ENCODE data around the gene CCNO. TPM values are rescaled to one million over a fixed set of nuclear protein-coding genes. Genes with fewer than 3 reads are reported as not detected.

Gene CCNO
- total RNA-seq = under 1 TPM in 1 of 2 donors, not detected in 1; 0.28 TPM

GRCh38 chr5:55232985-55233928, at the start of gene CCNO:
Gene CCNO (minus strand): TSS chr5:55233608. CDS start chr5:55233523, 85 bp downstream.
- H3K4me3 ChIP-seq = peak within 1 kb of the TSS; percentile 41 to 60
- no peak for DNase-seq (ENCODE audit: low spot score)
- no peaks in the 10 kb centered on the region for H3K36me3 ChIP-seq
- no peak within 1 kb of the TSS for H3K27ac ChIP-seq
- H3K27me3 ChIP-seq = peaks cover 32 to 51% of the 10 kb centered on the region in 2 donors
- peaks cover 0 to 38% of the 10 kb centered on the region in 2 donors for H3K4me1 ChIP-seq
- TF ChIP-seq CTCF (IDR thresholded peaks at IDR 0.05) = no peak
- H3K9me3 ChIP-seq = no peaks in the 10 kb centered on the region

- peaks cover 89% of the 10 kb centered on the region for H3K36me3 ChIP-seq
- H3K4me3 ChIP-seq = no peak overlapping the region
- no peaks in the 10 kb centered on the region for H3K4me1 ChIP-seq
- no peaks in the 10 kb centered on the region for H3K9me3 ChIP-seq
- no peak overlapping the region for H3K27ac ChIP-seq
- no peak for DNase-seq (ENCODE audit: low spot score)
- H3K27me3 ChIP-seq = no peaks in the 10 kb centered on the region
- no peak for TF ChIP-seq CTCF (IDR thresholded peaks at IDR 0.05)
These were observed 45.4 kb upstream of the CCNO start for GRCh38 chr5:55278778-55279177.

GRCh38 chr5:55276771-55277170, 43.4 kb upstream of the CCNO start:
- TF ChIP-seq CTCF (IDR thresholded peaks at IDR 0.05) = no peak
- Histone ChIP-seq H3K36me3 (peaks cover 93% of the 10 kb centered on the region), H3K4me1 (no peaks in the 10 kb centered on the region), H3K27me3 (no peaks in the 10 kb centered on the region), H3K9me3 (no peaks in the 10 kb centered on the region), H3K27ac (no peak overlapping the region), H3K4me3 (no peak overlapping the region)
- no peak for DNase-seq (ENCODE audit: low spot score)

- Histone ChIP-seq H3K9me3 (no peaks in the 10 kb centered on the region), H3K36me3 (peaks cover 67% of the 10 kb centered on the region), H3K4me1 (no peaks in the 10 kb centered on the region), H3K4me3 (no peak overlapping the region), H3K27me3 (no peaks in the 10 kb centered on the region), H3K27ac (no peak overlapping the region)
- DNase-seq (ENCODE audit: low spot score) = no peak
- TF ChIP-seq CTCF (IDR thresholded peaks at IDR 0.05) = no peak
These were observed 24.9 kb upstream of the CCNO start for GRCh38 chr5:55258339-55258738.

GRCh38 chr5:55254802-55255201, 21.4 kb upstream of the CCNO start:
- peaks cover 50% of the 10 kb centered on the region for H3K36me3 ChIP-seq
- no peak for TF ChIP-seq CTCF (IDR thresholded peaks at IDR 0.05)

More at GRCh38 chr5:55254802-55255201, 21.4 kb upstream of the CCNO start:
- no peak for DNase-seq (ENCODE audit: low spot score)
- H3K4me1 ChIP-seq = no peaks in the 10 kb centered on the region
- H3K27me3 ChIP-seq = no peaks in the 10 kb centered on the region
- H3K9me3 ChIP-seq = no peaks in the 10 kb centered on the region
- no peak overlapping the region for H3K4me3 ChIP-seq
- H3K27ac ChIP-seq = no peak overlapping the region
